Measurements from ENCODE around the gene PLCL1.

DNA sequence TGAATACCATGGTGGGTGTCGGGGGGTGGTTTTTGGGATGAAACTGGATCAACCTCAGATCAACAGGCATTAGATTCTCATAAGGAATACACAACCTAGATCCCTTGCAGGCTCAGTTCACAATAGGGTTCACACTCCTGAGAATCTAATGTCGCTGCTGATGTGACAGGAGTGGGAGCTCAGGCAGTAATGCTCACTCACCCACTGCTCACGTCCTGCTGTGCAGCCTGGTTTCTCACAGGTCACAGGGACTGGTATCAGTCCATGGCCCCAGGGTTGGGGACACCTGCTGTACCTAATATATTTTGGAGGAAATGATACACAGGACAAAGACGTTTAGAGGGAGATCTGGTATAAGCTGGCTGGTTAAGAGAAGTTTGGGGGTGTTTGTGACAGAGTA lies 338.8 kb downstream of the PLCL1 start:
- TF ChIP-seq POLR2A (IDR thresholded peaks at IDR 0.05) (no peak), POLR2AphosphoS5 (IDR thresholded peaks at IDR 0.05) (no peak)
- TF ChIP-seq, protein P1, sequence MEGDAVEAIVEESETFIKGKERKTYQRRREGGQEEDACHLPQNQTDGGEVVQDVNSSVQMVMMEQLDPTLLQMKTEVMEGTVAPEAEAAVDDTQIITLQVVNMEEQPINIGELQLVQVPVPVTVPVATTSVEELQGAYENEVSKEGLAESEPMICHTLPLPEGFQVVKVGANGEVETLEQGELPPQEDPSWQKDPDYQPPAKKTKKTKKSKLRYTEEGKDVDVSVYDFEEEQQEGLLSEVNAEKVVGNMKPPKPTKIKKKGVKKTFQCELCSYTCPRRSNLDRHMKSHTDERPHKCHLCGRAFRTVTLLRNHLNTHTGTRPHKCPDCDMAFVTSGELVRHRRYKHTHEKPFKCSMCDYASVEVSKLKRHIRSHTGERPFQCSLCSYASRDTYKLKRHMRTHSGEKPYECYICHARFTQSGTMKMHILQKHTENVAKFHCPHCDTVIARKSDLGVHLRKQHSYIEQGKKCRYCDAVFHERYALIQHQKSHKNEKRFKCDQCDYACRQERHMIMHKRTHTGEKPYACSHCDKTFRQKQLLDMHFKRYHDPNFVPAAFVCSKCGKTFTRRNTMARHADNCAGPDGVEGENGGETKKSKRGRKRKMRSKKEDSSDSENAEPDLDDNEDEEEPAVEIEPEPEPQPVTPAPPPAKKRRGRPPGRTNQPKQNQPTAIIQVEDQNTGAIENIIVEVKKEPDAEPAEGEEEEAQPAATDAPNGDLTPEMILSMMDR (IDR thresholded peaks at IDR 0.05 in 8 of 11, conservative IDR thresholded peaks at IDR 0.05 in 3 of 11): no peak
